ENCODE measurements around the gene TRPT1. TPM values are rescaled to one million over a fixed set of nuclear protein-coding genes. Genes with fewer than 3 reads are reported as not detected.
A peak's percentile ranks its signal among the peaks of the same experiment; 100 is the strongest.

Gene TRPT1
- polyA plus RNA-seq, 3 donors = 24.8 to 34.6 (median 31.6) TPM

DNA sequence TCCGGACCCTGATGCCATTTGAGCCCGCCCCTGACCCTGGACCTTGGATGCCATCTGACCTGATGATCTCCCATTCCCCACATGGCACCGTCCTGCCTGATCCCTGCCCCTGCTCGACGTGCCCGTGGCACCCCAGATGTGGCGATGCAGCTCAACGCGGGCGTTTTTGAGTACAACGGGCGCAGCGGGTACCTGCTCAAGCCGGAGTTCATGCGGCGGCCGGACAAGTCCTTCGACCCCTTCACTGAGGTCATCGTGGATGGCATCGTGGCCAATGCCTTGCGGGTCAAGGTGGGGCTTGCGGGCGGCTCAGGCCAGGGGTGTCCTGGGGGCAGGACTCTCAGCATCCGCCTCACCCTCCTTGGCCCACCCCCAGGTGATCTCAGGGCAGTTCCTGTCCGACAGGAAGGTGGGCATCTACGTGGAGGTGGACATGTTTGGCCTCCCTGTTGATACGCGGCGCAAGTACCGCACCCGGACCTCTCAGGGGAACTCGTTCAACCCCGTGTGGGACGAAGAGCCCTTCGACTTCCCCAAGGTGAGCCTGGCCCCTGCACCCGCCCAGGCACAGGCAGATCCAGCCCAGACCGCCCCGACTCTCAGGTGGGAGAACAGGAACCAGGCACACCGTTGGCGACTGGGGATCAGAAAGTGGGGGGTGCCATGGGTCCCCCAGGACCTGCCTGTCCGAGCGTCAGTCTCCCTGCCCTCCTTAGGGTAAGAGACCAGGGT, 36.5 kb upstream of the TRPT1 start:
- DNase-seq = no peak
- Histone ChIP-seq H3K9ac (ENCODE audit: insufficient read depth, low read length, poor library complexity, severe bottlenecking) (no peak overlapping the region), H3K9me3 (replicated peaks in 1 of 2; ENCODE audit: control insufficient read depth in 1 of 2, insufficient read depth in 1 of 2, low read length in 2 of 2) (no peaks in the 10 kb centered on the region), H2AFZ (ENCODE audit: insufficient read depth, low read depth, low read length, poor library complexity, severe bottlenecking) (no peak overlapping the region), H3K27me3 (ENCODE audit: control insufficient read depth in 2 of 2, insufficient read depth in 2 of 2, low read length in 2 of 2) (no peaks in the 10 kb centered on the region), H4K20me1 (ENCODE audit: insufficient read depth, low read length) (peaks cover 7% of the 10 kb centered on the region), H3K27ac (ENCODE audit: low read depth in 1 of 2, low read length in 2 of 2) (no peak overlapping the region), H3K79me2 (ENCODE audit: insufficient read depth, low read length) (no peaks in the 10 kb centered on the region), H3K36me3 (replicated peaks in 1 of 2; ENCODE audit: control insufficient read depth in 1 of 2, insufficient read depth in 2 of 2, low read length in 2 of 2) (peaks cover 87 to 88% of the 10 kb centered on the region in 2 donors), H3K4me1 (ENCODE audit: control insufficient read depth in 1 of 2, insufficient read depth in 2 of 2, low read length in 2 of 2) (peaks cover 4 to 5% of the 10 kb centered on the region in 2 donors), H3K4me2 (replicated peaks; ENCODE audit: extremely low read depth, low read length, poor library complexity, severe bottlenecking) (no peak overlapping the region), H3K4me3 (replicated peaks in 1 of 3; ENCODE audit: low read depth in 2 of 3, low read length in 3 of 3) (no peak overlapping the region)
- Mint-ChIP-seq H3K9me3 (peaks cover 0 to 4% (median 0%) of the 10 kb centered on the region in 7 donors), H3K27me3 (ENCODE audit: low read depth in 3 of 3) (no peaks in the 10 kb centered on the region), H3K4me1 (peaks cover 2% of the 10 kb centered on the region), H3K27ac (peak overlapping the region in 1 of 7 donors; percentile 17), H3K4me3 (no peak overlapping the region), H3K36me3 (peaks cover 65 to 87% of the 10 kb centered on the region in 2 donors)
- intact Hi-C loops (cut with micrococcal nuclease) = no loop called here
- WGBS (ENCODE audit: insufficient coverage) = 97% methylated on average over 40 of the region's 42 CpGs
- TF ChIP-seq, protein P1, sequence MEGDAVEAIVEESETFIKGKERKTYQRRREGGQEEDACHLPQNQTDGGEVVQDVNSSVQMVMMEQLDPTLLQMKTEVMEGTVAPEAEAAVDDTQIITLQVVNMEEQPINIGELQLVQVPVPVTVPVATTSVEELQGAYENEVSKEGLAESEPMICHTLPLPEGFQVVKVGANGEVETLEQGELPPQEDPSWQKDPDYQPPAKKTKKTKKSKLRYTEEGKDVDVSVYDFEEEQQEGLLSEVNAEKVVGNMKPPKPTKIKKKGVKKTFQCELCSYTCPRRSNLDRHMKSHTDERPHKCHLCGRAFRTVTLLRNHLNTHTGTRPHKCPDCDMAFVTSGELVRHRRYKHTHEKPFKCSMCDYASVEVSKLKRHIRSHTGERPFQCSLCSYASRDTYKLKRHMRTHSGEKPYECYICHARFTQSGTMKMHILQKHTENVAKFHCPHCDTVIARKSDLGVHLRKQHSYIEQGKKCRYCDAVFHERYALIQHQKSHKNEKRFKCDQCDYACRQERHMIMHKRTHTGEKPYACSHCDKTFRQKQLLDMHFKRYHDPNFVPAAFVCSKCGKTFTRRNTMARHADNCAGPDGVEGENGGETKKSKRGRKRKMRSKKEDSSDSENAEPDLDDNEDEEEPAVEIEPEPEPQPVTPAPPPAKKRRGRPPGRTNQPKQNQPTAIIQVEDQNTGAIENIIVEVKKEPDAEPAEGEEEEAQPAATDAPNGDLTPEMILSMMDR (IDR thresholded peaks at IDR 0.05) = no peak

DNA sequence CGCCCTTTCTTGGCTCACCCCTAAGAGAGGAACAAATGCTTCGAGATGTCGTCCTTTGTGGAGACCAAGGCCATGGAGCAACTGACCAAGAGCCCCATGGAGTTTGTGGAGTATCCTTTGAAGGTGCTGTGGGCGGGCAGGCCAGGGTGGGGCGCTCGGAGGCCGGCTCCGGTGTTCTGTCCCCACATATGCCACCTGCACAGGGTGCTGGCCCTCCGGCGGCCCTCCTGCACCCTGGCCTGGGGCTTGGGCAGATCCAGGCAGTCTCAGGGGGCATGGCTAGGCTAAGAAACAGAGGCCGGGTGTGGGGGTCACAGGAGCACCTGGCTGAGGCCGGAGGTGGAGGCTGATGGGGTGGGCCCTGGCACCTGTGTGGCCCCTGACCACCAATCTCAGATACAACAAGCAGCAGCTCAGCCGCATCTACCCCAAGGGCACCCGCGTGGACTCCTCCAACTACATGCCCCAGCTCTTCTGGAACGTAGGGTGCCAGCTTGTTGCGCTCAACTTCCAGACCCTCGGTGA, 35.6 kb upstream of the TRPT1 start:
- Histone ChIP-seq H3K27me3 (ENCODE audit: control insufficient read depth in 2 of 2, insufficient read depth in 2 of 2, low read length in 2 of 2) (no peaks in the 10 kb centered on the region), H2AFZ (ENCODE audit: insufficient read depth, low read depth, low read length, poor library complexity, severe bottlenecking) (no peak overlapping the region), H3K9ac (ENCODE audit: insufficient read depth, low read length, poor library complexity, severe bottlenecking) (no peak overlapping the region), H3K4me2 (replicated peaks; ENCODE audit: extremely low read depth, low read length, poor library complexity, severe bottlenecking) (no peak overlapping the region), H3K4me3 (replicated peaks in 1 of 3; ENCODE audit: low read depth in 2 of 3, low read length in 3 of 3) (no peak overlapping the region), H4K20me1 (ENCODE audit: insufficient read depth, low read length) (peaks cover 7% of the 10 kb centered on the region), H3K79me2 (ENCODE audit: insufficient read depth, low read length) (no peaks in the 10 kb centered on the region), H3K36me3 (replicated peaks in 1 of 2; ENCODE audit: control insufficient read depth in 1 of 2, insufficient read depth in 2 of 2, low read length in 2 of 2) (peaks cover 90 to 95% of the 10 kb centered on the region in 2 donors), H3K27ac (ENCODE audit: low read depth in 1 of 2, low read length in 2 of 2) (no peak overlapping the region), H3K9me3 (replicated peaks in 1 of 2; ENCODE audit: control insufficient read depth in 1 of 2, insufficient read depth in 1 of 2, low read length in 2 of 2) (no peaks in the 10 kb centered on the region), H3K4me1 (ENCODE audit: control insufficient read depth in 1 of 2, insufficient read depth in 2 of 2, low read length in 2 of 2) (no peaks in the 10 kb centered on the region)
- Mint-ChIP-seq H3K27me3 (ENCODE audit: low read depth in 3 of 3) (no peaks in the 10 kb centered on the region), H3K4me3 (no peak overlapping the region), H3K27ac (peak overlapping the region in 2 of 7 donors; percentile 13 to 59), H3K9me3 (peaks cover 0 to 4% (median 0%) of the 10 kb centered on the region in 7 donors), H3K4me1 (no peaks in the 10 kb centered on the region), H3K36me3 (peaks cover 66 to 89% of the 10 kb centered on the region in 2 donors)
- WGBS (ENCODE audit: insufficient coverage) = 97% methylated on average over 18 of the region's 18 CpGs
- TF ChIP-seq, protein P1 (IDR thresholded peaks at IDR 0.05) = no peak
- no peak for DNase-seq
- intact Hi-C loops (cut with micrococcal nuclease) = no loop called here
